GM19023 (cell line): ENCODE data around the gene SPATA31D4.
A peak's percentile ranks its signal among the peaks of the same experiment; 100 is the strongest.

Source experiments
- ATAC-seq: cut with Tn5 transposase; IDR thresholded peaks from one replicate; pipeline ENCODE4 v1.9.1; 2021; ENCODE audit warnings: mild to moderate bottlenecking, moderate library complexity; ENCODE audit not compliant: unreplicated experiment

SPATA31D4 gene

GRCh38 chr9:81964218-81965171, 36.3 kb downstream of the SPATA31D4 start:
- peak; percentile 45 for ATAC-seq

- no peak for ATAC-seq
These were observed 39.8 kb downstream of the SPATA31D4 start for GRCh38 chr9:81968026-81968425.

GRCh38 chr9:81969971-81970370, 41.7 kb downstream of the SPATA31D4 start:
- ATAC-seq, result no peak

GRCh38 chr9:81971727-81972126, 43.5 kb downstream of the SPATA31D4 start:
- ATAC-seq, result no peak

- ATAC-seq, result no peak
These were observed 46.5 kb downstream of the SPATA31D4 start for GRCh38 chr9:81974764-81975163.

- ATAC-seq, result no peak
These were observed 48.1 kb downstream of the SPATA31D4 start for GRCh38 chr9:81976351-81976750.

- peak; percentile 85 for ATAC-seq
These were observed 51.0 kb downstream of the SPATA31D4 start for GRCh38 chr9:81979196-81979595.

- ATAC-seq, result no peak
These were observed 52.3 kb downstream of the SPATA31D4 start for GRCh38 chr9:81980568-81980967.

GRCh38 chr9:81981883-81982282, 53.7 kb downstream of the SPATA31D4 start:
- no peak for ATAC-seq
